HepG2 (cell line): ENCODE measurements around the gene MGAT2. TPM values are rescaled to one million over a fixed set of nuclear protein-coding genes. Genes with fewer than 3 reads are reported as not detected.

Experiments used
- ARNT2 ChIP-seq: sonication (generic); formaldehyde crosslinking; IDR thresholded peaks from 2 replicates; pipeline ENCODE4 v1.8.0; 2022; ENCODE audit warnings: mild to moderate bottlenecking, low read depth, missing genetic modification reagents, moderate library complexity
- ATF7-NPFF ChIP-seq: sonication (generic); formaldehyde crosslinking; IDR thresholded peaks from 2 replicates; pipeline ENCODE4 v1.8.1; 2023; ENCODE audit warnings: mild to moderate bottlenecking, low read depth, missing genetic modification reagents, moderate library complexity
- CSRNP1 ChIP-seq: sonication (generic); formaldehyde crosslinking; IDR thresholded peaks from 2 replicates; pipeline ENCODE4 v1.8.1; 2023; ENCODE audit warnings: mild to moderate bottlenecking, missing genetic modification reagents
- GLMP ChIP-seq: sonication (generic); formaldehyde crosslinking; IDR thresholded peaks from 2 replicates; pipeline ENCODE4 v1.9.0; 2021; ENCODE audit warnings: missing genetic modification reagents, mild to moderate bottlenecking, borderline replicate concordance
- JARID2 ChIP-seq: sonication (generic); formaldehyde crosslinking; IDR thresholded peaks from 2 replicates; pipeline ENCODE4 v1.8.1; 2023; ENCODE audit warnings: missing genetic modification reagents, inconsistent platforms; ENCODE audit not compliant: insufficient replicate concordance
- MLX ChIP-seq: IDR thresholded peaks from 2 replicates; pipeline ENCODE4 v1.6.1; 2016
- MTF2 ChIP-seq: sonication (generic); formaldehyde crosslinking; IDR thresholded peaks from 2 replicates; pipeline ENCODE4 v1.5.0; 2020; ENCODE audit warnings: missing genetic modification reagents, borderline replicate concordance
- SIN3B ChIP-seq: fragments of 150-350 bp; IDR thresholded peaks from 2 replicates; pipeline ENCODE4 v1.6.1; 2014; ENCODE audit warnings: low read length
- ZBTB38 ChIP-seq: sonication (generic); formaldehyde crosslinking; IDR thresholded peaks from 2 replicates; pipeline ENCODE4 v1.5.1; 2020; ENCODE audit warnings: mild to moderate bottlenecking, missing genetic modification reagents
- ZFP36L1 ChIP-seq: sonication (generic); formaldehyde crosslinking; IDR thresholded peaks from 2 replicates; pipeline ENCODE4 v1.8.0; 2022; ENCODE audit warnings: mild to moderate bottlenecking, missing genetic modification reagents, moderate library complexity
- ZFP36L2 ChIP-seq: sonication (generic); formaldehyde crosslinking; IDR thresholded peaks from 2 replicates; pipeline ENCODE4 v1.4.0; 2020; ENCODE audit warnings: missing genetic modification reagents
- ZMAT3 ChIP-seq: sonication (generic); formaldehyde crosslinking; conservative IDR thresholded peaks from 2 replicates; pipeline ENCODE4 v1.7.0; 2021; ENCODE audit warnings: missing genetic modification reagents
- ZNF12 ChIP-seq: sonication (generic); formaldehyde crosslinking; IDR thresholded peaks from 2 replicates; pipeline ENCODE4 v1.5.0; 2020; ENCODE audit warnings: missing genetic modification reagents
- ZNF205 ChIP-seq: IDR thresholded peaks from 2 replicates; pipeline ENCODE4 v1.6.1; 2018; ENCODE audit warnings: missing biosample characterization, missing genetic modification reagents
- ZNF235 ChIP-seq: sonication (generic); formaldehyde crosslinking; IDR thresholded peaks from 2 replicates; pipeline ENCODE4 v1.8.1; 2023; ENCODE audit warnings: mild to moderate bottlenecking, missing genetic modification reagents, borderline replicate concordance
- ZNF256 ChIP-seq: sonication (generic); formaldehyde crosslinking; conservative IDR thresholded peaks from 2 replicates; pipeline ENCODE4 v1.4.0; 2020; ENCODE audit warnings: missing genetic modification reagents
- ZNF296 ChIP-seq: sonication (generic); formaldehyde crosslinking; conservative IDR thresholded peaks from 2 replicates; pipeline ENCODE4 v1.5.0; 2020; ENCODE audit warnings: mild to moderate bottlenecking, missing genetic modification reagents
- ZNF513 ChIP-seq: sonication (generic); formaldehyde crosslinking; conservative IDR thresholded peaks from 2 replicates; pipeline ENCODE4 v1.5.0; 2020; ENCODE audit warnings: missing genetic modification reagents
- ZNF816 ChIP-seq: sonication (generic); formaldehyde crosslinking; IDR thresholded peaks from 2 replicates; pipeline ENCODE4 v1.8.0; 2022; ENCODE audit warnings: missing genetic modification reagents, mild to moderate bottlenecking, borderline replicate concordance
- ZSCAN20 ChIP-seq: sonication (generic); formaldehyde crosslinking; IDR thresholded peaks from 2 replicates; pipeline ENCODE4 v1.4.0; 2020; ENCODE audit warnings: missing genetic modification reagents, mild to moderate bottlenecking, borderline replicate concordance
- polyA plus RNA-seq, 8 experiments: library from polyadenylated mRNA; depleted of rRNA in 3 of 8; stranded (reverse) in 7 of 8; unstranded in 1 of 8; fragments of >200 nt; fragmentation: Illumina TruSeq in 4 of 8; extraction: Trizol in 4 of 8; gene quantifications; 2 replicates each; pipeline versions ENCODE4 v1.2.1 to v1.2.3, GENCODE V29; 2011 to 2016; ENCODE audit warnings: low read depth in 4 of 8, missing spikeins in 1 of 8, mixed read lengths in 1 of 8; ENCODE audit not compliant: insufficient read depth in 1 of 8
- total RNA-seq, 5 experiments: library from RNA; depleted of rRNA; stranded (reverse); fragments of >200 nt; fragmentation: Illumina TruSeq; extraction: Trizol; gene quantifications; 2 replicates each; pipeline ENCODE4 v1.2.3, GENCODE V29; 2016; ENCODE audit warnings: low read depth in 1 of 5
- TF ChIP-seq, protein P1 (sequence below): sonication (generic); formaldehyde crosslinking; IDR thresholded peaks from 2 replicates; pipeline ENCODE4 v1.5.0; 2020; ENCODE audit warnings: missing genetic modification reagents
- TF ChIP-seq, protein P2 (sequence below): sonication (generic); formaldehyde crosslinking; IDR thresholded peaks from 2 replicates; pipeline ENCODE4 v1.9.0; 2022; ENCODE audit warnings: low read depth, missing genetic modification reagents

MGAT2 gene
- total and polyA plus RNA-seq, 2 of the 13 experiments (the other 11 are each of a cell fraction or from before 2014, with no cell fraction given) = 12.9 to 51.9 TPM

DNA sequence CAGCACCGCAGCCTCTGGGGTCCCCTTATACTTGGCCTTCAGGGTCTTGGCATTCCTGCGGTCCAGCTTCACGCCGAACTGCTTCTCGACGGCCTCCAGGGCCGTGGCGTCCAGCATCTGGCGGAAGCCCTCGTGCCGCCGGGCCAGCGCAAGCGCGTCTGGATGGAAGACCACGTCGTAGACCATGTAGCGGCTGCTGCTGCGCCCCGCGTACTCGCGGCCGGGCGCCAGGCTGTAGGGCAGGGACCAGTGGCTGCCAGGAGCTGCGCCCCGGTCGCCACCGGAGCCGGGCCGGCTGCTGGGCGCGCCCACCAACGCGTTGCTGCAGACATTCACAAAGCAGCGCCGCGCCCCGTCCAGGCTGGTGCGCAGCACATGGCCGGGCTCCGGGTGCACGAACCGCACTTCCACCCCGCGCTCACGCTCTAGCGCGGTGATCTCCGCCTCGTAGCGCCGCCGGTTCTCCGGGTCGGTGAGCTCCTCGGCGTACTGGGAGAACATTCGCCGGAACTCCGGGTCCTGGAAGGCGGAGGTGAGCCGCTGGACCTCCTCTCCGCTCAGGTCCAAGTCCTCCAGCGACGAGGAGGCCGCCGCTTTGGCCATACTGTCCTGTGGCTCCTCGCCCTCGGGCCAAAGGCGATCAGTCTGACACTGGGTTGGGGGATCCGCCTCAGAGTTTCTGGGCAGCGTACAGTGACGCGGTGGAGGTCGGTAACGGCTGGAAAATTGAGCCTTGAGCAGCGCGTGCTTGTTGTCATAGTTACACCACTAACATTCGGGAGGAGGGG, 14.1 kb downstream of the MGAT2 start, which contains the start of gene DNAAF2 (continued):
- TF ChIP-seq CSRNP1 (0 out of 2 replicates have a peak, but pooled peaks have one; percentile 13), JARID2 (no peak), ZFP36L2 (CRISPR knock-in tag) (no peak), ZNF256 (CRISPR knock-in tag) (no peak), ARNT2 (no peak), ZMAT3 (CRISPR knock-in tag) (peak; percentile 54; the same call in 1 of the 2 replicates), MTF2 (0 out of 2 replicates have a peak, but pooled peaks have one; percentile 66), ZSCAN20 (CRISPR knock-in tag) (peak; percentile 40; the same call in 1 of the 2 replicates), GLMP (CRISPR knock-in tag) (peak; percentile 27; the same call in 1 of the 2 replicates), ZNF205 (CRISPR knock-in tag) (no peak), ZFP36L1 (CRISPR knock-in tag) (no peak), ZNF296 (CRISPR knock-in tag) (no peak), ZNF12 (no peak), MLX (CRISPR knock-in tag) (0 out of 2 replicates have a peak, but pooled peaks have one; percentile 2), ZNF235 (CRISPR knock-in tag) (no peak), ZNF513 (no peak), ATF7-NPFF (CRISPR knock-in tag) (no peak; the same call in none of the 2 replicates), ZNF816 (CRISPR knock-in tag) (no peak), ZBTB38 (no peak), SIN3B (no peak)
- TF ChIP-seq, protein P1, sequence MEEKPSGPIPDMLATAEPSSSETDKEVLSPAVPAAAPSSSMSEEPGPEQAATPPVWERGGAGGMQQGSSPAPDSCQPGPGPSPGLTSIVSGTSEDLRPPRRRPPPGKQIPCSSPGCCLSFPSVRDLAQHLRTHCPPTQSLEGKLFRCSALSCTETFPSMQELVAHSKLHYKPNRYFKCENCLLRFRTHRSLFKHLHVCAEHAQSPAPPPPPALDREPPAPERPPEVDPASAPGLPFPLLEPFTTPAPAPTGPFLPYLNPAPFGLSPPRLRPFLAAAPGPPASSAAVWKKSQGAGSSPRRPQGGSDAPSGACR = peak; percentile 47; the same call in 1 of the 2 replicates
- TF ChIP-seq, protein P2, sequence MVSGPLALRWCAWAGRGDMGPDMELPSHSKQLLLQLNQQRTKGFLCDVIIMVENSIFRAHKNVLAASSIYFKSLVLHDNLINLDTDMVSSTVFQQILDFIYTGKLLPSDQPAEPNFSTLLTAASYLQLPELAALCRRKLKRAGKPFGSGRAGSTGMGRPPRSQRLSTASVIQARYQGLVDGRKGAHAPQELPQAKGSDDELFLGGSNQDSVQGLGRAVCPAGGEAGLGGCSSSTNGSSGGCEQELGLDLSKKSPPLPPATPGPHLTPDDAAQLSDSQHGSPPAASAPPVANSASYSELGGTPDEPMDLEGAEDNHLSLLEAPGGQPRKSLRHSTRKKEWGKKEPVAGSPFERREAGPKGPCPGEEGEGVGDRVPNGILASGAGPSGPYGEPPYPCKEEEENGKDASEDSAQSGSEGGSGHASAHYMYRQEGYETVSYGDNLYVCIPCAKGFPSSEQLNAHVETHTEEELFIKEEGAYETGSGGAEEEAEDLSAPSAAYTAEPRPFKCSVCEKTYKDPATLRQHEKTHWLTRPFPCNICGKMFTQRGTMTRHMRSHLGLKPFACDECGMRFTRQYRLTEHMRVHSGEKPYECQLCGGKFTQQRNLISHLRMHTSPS (CRISPR knock-in tag) = no peak; the same call in 1 of the 2 replicates
